DND-41 (cell line): ENCODE data around the gene ABCC8.

Experiments
- ATAC-seq: fragments of 200-7000 bp; cut with Tn5 transposase; 3 replicates; pipeline ENCODE4 v1.9.1; 2021; ENCODE audit warnings: low read depth; ENCODE audit not compliant: insufficient read depth
- DNase-seq: peaks from one replicate; pipeline ENCODE4 v3.0.0-alpha.2; 2020
- H2AFZ ChIP-seq: 2 replicates; pipeline ENCODE4 v1.6.0; 2012; ENCODE audit warnings: low read depth, low read length
- H3K27ac ChIP-seq: 2 replicates; pipeline ENCODE4 v1.5.1; 2012; ENCODE audit warnings: low read length, inconsistent platforms
- H3K27me3 ChIP-seq: fragments of 200-600 bp; sonication (generic); 2 replicates; pipeline ENCODE4 v1.6.0; 2012; ENCODE audit warnings: low read length, mild to moderate bottlenecking, inconsistent platforms; ENCODE audit not compliant: insufficient read depth, poor library complexity
- H3K36me3 ChIP-seq: 2 replicates; pipeline ENCODE4 v1.5.1; 2012; ENCODE audit warnings: low read length, inconsistent platforms; ENCODE audit not compliant: insufficient read depth
- H3K4me1 ChIP-seq: 2 replicates; pipeline ENCODE4 v1.5.1; 2012; ENCODE audit warnings: mild to moderate bottlenecking, low read length; ENCODE audit not compliant: insufficient read depth
- H3K4me2 ChIP-seq: 2 replicates; pipeline ENCODE4 v1.6.0; 2012; ENCODE audit warnings: mild to moderate bottlenecking, moderate library complexity, low read length, inconsistent platforms; ENCODE audit not compliant: insufficient read depth
- H3K4me3 ChIP-seq, 2 experiments: fragments of 200-600 bp in 1 of 2; shearing (Covaris generic) in 1 of 2; 2 replicates each; pipeline ENCODE4 v1.5.1; 2012 to 2016; ENCODE audit warnings: inconsistent platforms in 2 of 2, low read length in 2 of 2, mild to moderate bottlenecking in 2 of 2, low read depth in 1 of 2, moderate library complexity in 1 of 2
- H3K79me2 ChIP-seq: 2 replicates; pipeline ENCODE4 v1.6.0; 2012; ENCODE audit warnings: low read length, inconsistent platforms; ENCODE audit not compliant: insufficient read depth
- H3K9ac ChIP-seq: 2 replicates; pipeline ENCODE4 v1.6.0; 2012; ENCODE audit warnings: low read depth, mild to moderate bottlenecking, inconsistent platforms, low read length, moderate library complexity
- H3K9me3 ChIP-seq: 2 replicates; pipeline ENCODE4 v1.5.1; 2012; ENCODE audit warnings: low read length, moderate library complexity, mild to moderate bottlenecking, inconsistent platforms; ENCODE audit not compliant: insufficient read depth, severe bottlenecking
- H4K20me1 ChIP-seq: 2 replicates; pipeline ENCODE4 v1.6.0; 2012; ENCODE audit warnings: low read length; ENCODE audit not compliant: insufficient read depth
- EZH2 ChIP-seq: IDR thresholded peaks from 3 replicates; pipeline ENCODE4 v1.6.1; 2012; ENCODE audit warnings: borderline replicate concordance, low read depth, mild to moderate bottlenecking, moderate library complexity, low read length, inconsistent platforms; ENCODE audit not compliant: severe bottlenecking
- TF ChIP-seq, protein P1 (sequence below): IDR thresholded peaks from 2 replicates; pipeline ENCODE4 v1.5.1; 2012; ENCODE audit warnings: borderline replicate concordance, low read length, moderate library complexity, mild to moderate bottlenecking; ENCODE audit not compliant: poor library complexity, severe bottlenecking; ENCODE audit errors: extremely low read depth

Gene ABCC8

DNA sequence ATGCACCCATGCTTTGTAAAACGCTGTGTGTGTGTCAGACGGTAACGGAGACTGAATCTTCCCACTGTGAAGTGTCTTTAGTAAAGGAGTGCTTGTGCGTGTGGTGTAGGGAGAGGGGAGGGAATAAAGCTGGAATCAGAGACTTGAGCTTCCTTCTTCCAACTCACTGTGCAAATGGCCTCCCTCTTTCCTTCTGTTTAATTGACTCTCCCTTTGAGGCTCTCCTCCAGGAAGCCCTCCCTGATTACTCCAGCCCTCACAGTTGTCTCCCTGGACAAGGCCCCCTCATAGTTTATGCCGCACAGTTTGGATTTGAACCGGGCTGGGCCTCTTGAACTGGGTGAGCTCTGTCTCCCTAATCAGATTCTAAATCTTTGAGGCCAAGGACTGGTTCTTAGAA lies 65.2 kb downstream of the ABCC8 start:
- Histone ChIP-seq H3K27ac (peak overlapping the region; percentile 19; the same call in 1 of the 2 replicates), H3K79me2 (no peaks in the 10 kb centered on the region), H2AFZ (no peak overlapping the region), H3K4me2 (no peak overlapping the region), H3K27me3 (no peaks in the 10 kb centered on the region), H3K9me3 (no peaks in the 10 kb centered on the region), H4K20me1 (no peaks in the 10 kb centered on the region), H3K36me3 (no peaks in the 10 kb centered on the region), H3K4me3 (no peak overlapping the region), H3K9ac (no peak overlapping the region), H3K4me1 (peaks cover 55% of the 10 kb centered on the region)
- TF ChIP-seq, protein P1, sequence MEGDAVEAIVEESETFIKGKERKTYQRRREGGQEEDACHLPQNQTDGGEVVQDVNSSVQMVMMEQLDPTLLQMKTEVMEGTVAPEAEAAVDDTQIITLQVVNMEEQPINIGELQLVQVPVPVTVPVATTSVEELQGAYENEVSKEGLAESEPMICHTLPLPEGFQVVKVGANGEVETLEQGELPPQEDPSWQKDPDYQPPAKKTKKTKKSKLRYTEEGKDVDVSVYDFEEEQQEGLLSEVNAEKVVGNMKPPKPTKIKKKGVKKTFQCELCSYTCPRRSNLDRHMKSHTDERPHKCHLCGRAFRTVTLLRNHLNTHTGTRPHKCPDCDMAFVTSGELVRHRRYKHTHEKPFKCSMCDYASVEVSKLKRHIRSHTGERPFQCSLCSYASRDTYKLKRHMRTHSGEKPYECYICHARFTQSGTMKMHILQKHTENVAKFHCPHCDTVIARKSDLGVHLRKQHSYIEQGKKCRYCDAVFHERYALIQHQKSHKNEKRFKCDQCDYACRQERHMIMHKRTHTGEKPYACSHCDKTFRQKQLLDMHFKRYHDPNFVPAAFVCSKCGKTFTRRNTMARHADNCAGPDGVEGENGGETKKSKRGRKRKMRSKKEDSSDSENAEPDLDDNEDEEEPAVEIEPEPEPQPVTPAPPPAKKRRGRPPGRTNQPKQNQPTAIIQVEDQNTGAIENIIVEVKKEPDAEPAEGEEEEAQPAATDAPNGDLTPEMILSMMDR: no peak
- TF ChIP-seq EZH2: no peak
- no peak for ATAC-seq
- no peak for DNase-seq

GRCh38 chr11:17410606-17411379 lies 65.9 kb downstream of the ABCC8 start:
- no peak overlapping the region for H3K4me3 ChIP-seq
- H3K27ac ChIP-seq: peak overlapping the region; percentile 19; the same call in 1 of the 2 replicates
- H3K9me3 ChIP-seq: no peaks in the 10 kb centered on the region
- no peaks in the 10 kb centered on the region for H4K20me1 ChIP-seq
- H2AFZ ChIP-seq: no peak overlapping the region
- no peaks in the 10 kb centered on the region for H3K79me2 ChIP-seq
- TF ChIP-seq, protein P1: no peak
- no peak for TF ChIP-seq EZH2
- H3K4me2 ChIP-seq: no peak overlapping the region
- DNase-seq (no peak), ATAC-seq (no peak)
- peaks cover 49% of the 10 kb centered on the region for H3K4me1 ChIP-seq
- H3K27me3 ChIP-seq: no peaks in the 10 kb centered on the region
- H3K36me3 ChIP-seq: no peaks in the 10 kb centered on the region
- no peak overlapping the region for H3K9ac ChIP-seq

- Histone ChIP-seq H3K4me1 (peaks cover 28% of the 10 kb centered on the region), H3K4me3 (no peak overlapping the region), H3K36me3 (no peaks in the 10 kb centered on the region), H2AFZ (no peak overlapping the region), H3K9me3 (no peaks in the 10 kb centered on the region), H4K20me1 (no peaks in the 10 kb centered on the region), H3K27ac (0 out of 2 replicates have a peak overlapping the region, but pooled peaks have one; percentile 41), H3K4me2 (no peak overlapping the region), H3K79me2 (no peaks in the 10 kb centered on the region), H3K27me3 (no peaks in the 10 kb centered on the region), H3K9ac (no peak overlapping the region)
- ATAC-seq: no peak
- no peak for DNase-seq
- TF ChIP-seq, protein P1: no peak
- no peak for TF ChIP-seq EZH2
Measured at GRCh38 chr11:17408641-17409040, 68.0 kb downstream of the ABCC8 start.
